ENCODE data around the gene HS3ST3B1.

DNA sequence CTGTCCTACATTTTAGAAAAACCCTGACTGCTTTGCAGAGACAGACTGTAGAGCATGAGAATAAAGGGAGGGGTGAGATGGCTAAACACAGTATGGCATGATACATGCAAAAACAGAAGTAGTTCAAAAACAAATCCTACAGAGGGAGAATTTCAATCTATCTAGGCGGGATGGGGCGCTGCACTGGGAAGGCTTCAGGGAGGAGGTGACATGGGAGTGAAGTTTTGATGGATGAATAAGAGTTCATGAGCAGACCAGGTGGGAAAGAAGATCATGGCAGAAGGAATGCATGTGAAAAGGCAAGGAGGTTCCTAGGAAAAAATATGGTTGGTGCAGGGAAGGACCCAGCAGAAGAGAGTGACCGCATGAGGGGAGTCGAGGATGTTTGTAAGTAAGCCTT, 19.2 kb downstream of the HS3ST3B1 start:
- no peak for TF ChIP-seq POLR2A (IDR thresholded peaks at IDR 0.05)
- TF ChIP-seq, protein P1, sequence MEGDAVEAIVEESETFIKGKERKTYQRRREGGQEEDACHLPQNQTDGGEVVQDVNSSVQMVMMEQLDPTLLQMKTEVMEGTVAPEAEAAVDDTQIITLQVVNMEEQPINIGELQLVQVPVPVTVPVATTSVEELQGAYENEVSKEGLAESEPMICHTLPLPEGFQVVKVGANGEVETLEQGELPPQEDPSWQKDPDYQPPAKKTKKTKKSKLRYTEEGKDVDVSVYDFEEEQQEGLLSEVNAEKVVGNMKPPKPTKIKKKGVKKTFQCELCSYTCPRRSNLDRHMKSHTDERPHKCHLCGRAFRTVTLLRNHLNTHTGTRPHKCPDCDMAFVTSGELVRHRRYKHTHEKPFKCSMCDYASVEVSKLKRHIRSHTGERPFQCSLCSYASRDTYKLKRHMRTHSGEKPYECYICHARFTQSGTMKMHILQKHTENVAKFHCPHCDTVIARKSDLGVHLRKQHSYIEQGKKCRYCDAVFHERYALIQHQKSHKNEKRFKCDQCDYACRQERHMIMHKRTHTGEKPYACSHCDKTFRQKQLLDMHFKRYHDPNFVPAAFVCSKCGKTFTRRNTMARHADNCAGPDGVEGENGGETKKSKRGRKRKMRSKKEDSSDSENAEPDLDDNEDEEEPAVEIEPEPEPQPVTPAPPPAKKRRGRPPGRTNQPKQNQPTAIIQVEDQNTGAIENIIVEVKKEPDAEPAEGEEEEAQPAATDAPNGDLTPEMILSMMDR (IDR thresholded peaks at IDR 0.05) = no peak
